SK-N-SH (cell line): ENCODE data around the gene SIRPB2. TPM values are rescaled to one million over a fixed set of nuclear protein-coding genes. Genes with fewer than 3 reads are reported as not detected.
A peak's percentile ranks its signal among the peaks of the same experiment; 100 is the strongest.

Experiments
- ELF1 ChIP-seq: IDR thresholded peaks from 2 replicates; pipeline ENCODE4 v1.4.0; 2012
- EP300 ChIP-seq, 2 experiments: IDR thresholded peaks; 2 replicates each; pipeline versions ENCODE4 v1.4.0 to v1.6.1; 2012; ENCODE audit warnings: borderline replicate concordance in 1 of 2, low read depth in 1 of 2, low read length in 1 of 2
- FOSL2 ChIP-seq: IDR thresholded peaks from 2 replicates; pipeline ENCODE4 v1.4.0; 2012; ENCODE audit warnings: low read depth, mild to moderate bottlenecking, moderate library complexity, borderline replicate concordance
- GATA2 ChIP-seq: sonication (generic); formaldehyde crosslinking; IDR thresholded peaks from 2 replicates; pipeline ENCODE4 v1.5.0; 2020; ENCODE audit warnings: mild to moderate bottlenecking, missing genetic modification reagents
- MXI1 ChIP-seq: IDR thresholded peaks from 2 replicates; pipeline ENCODE4 v1.6.1; 2012; ENCODE audit warnings: mild to moderate bottlenecking, low read depth, low read length, improper control_type of control experiment
- NFIC ChIP-seq: IDR thresholded peaks from 2 replicates; pipeline ENCODE4 v1.4.0; 2012; ENCODE audit warnings: borderline replicate concordance
- PBX3 ChIP-seq: IDR thresholded peaks from 2 replicates; pipeline ENCODE4; 2012
- REST ChIP-seq: IDR thresholded peaks from 2 replicates; pipeline ENCODE4 v1.6.1; 2012; ENCODE audit warnings: mild to moderate bottlenecking, low read depth, low read length, moderate library complexity
- RFX5 ChIP-seq: IDR thresholded peaks from 2 replicates; pipeline ENCODE4 v1.6.1; 2012; ENCODE audit warnings: mild to moderate bottlenecking, improper control_type of control experiment, low read length
- TAF1 ChIP-seq: IDR thresholded peaks from 2 replicates; pipeline ENCODE4 v1.6.1; 2012; ENCODE audit warnings: low read depth, mild to moderate bottlenecking, low read length, moderate library complexity, borderline replicate concordance
- USF1 ChIP-seq: IDR thresholded peaks from 2 replicates; pipeline ENCODE4 v1.4.0; 2012; ENCODE audit warnings: low read depth, borderline replicate concordance
- ZBTB33 ChIP-seq: IDR thresholded peaks from 2 replicates; pipeline ENCODE4 v1.4.0; 2012; ENCODE audit warnings: low read depth, borderline replicate concordance
- polyA plus RNA-seq, 3 experiments: library from polyadenylated mRNA; depleted of rRNA; stranded (reverse); fragments of >200 nt; gene quantifications; 2 replicates each; pipeline ENCODE4 v1.2.3, GENCODE V29; 2012
- TF ChIP-seq, protein P1 (sequence below): fragments of 150-350 bp; IDR thresholded peaks from 2 replicates; pipeline ENCODE4 v1.6.1; 2017; ENCODE audit warnings: antibody characterized with exemption, low read length, low read depth, borderline replicate concordance

SIRPB2 gene
- polyA plus RNA-seq, 1 of the 3 experiments (the other 2 are of a cell fraction), result not detected

DNA sequence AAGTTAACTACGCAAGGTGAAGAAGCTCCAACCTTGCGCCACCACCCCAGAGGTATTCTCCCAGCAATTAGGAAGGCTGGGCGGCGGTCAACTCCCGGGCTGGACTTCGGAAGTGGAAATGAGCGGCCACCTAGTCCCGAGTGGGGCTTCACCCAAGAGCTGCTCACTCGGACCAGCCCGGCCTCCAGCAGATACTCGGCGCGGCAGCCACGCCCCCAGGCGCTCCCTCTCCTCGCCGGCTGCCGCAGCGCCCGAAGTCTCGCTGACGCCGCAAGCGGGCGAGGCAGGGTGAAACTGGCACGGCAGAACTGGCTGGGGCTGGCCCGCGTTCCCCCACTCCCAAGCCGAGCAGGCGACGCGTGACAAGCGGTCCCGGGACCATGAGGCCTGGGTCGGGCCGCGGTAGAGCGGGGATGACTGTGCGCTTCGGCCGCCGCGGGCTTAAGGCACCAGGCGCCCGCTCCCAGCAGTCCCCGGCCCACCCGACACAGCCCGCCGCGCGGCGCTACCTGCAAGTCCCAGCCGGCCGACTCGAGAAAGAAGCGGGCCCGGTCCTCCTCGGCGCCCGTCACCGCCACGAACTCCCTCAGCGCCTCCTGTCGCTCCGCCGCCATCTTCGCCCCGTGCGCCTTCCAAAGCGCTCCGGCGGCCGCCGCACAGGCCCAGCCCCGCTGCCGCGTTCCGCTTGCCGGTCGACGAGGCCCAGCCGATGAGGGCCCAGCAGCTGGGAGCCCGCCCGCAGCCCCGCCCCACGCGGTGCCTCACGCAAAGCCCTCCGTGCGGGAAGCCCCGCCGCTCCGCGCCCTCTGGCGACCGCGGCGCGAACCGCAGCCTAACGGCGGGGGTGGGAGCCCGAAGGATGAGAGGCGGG is 24.8 kb downstream of the SIRPB2 start, which contains the start of gene NSFL1C (continued):
- TF ChIP-seq ZBTB33 (no peak), EP300 (IDR thresholded peaks at IDR 0.05; ENCODE audit: borderline replicate concordance in 1 of 2, low read depth in 1 of 2, low read length in 1 of 2) (peak; percentile 22 to 23; a peak in 1 of 4 replicates), NFIC (0 out of 2 replicates have a peak, but pooled peaks have one; percentile 4), TAF1 (peak; percentile 98), REST (peak; percentile 79), USF1 (no peak; the same call in 1 of the 2 replicates), RFX5 (peak; percentile 64; the same call in 1 of the 2 replicates), FOSL2 (no peak), GATA2 (CRISPR knock-in tag) (no peak), ELF1 (no peak), PBX3 (no peak), MXI1 (peak; percentile 22; the same call in 1 of the 2 replicates)
- TF ChIP-seq, protein P1, sequence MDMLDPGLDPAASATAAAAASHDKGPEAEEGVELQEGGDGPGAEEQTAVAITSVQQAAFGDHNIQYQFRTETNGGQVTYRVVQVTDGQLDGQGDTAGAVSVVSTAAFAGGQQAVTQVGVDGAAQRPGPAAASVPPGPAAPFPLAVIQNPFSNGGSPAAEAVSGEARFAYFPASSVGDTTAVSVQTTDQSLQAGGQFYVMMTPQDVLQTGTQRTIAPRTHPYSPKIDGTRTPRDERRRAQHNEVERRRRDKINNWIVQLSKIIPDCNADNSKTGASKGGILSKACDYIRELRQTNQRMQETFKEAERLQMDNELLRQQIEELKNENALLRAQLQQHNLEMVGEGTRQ, result no peak
